KMS-11 (cell line): ENCODE data around the gene JARID2.

Experiments
- H2AFZ ChIP-seq: fragments of 200-600 bp; sonication (generic); 2 replicates; pipeline ENCODE4 v1.6.1; 2016; ENCODE audit warnings: antibody characterized with exemption, mixed run types, low read depth
- H3K27ac ChIP-seq: fragments of 200-600 bp; sonication (generic); 2 replicates; pipeline ENCODE4 v1.6.1; 2016; ENCODE audit warnings: mild to moderate bottlenecking, mixed run types
- H3K27me3 ChIP-seq: fragments of 200-600 bp; sonication (generic); 2 replicates; pipeline ENCODE4 v1.6.1; 2017; ENCODE audit warnings: mild to moderate bottlenecking, low read depth, mixed run types, moderate library complexity; ENCODE audit not compliant: insufficient read depth
- H3K36me3 ChIP-seq: fragments of 200-600 bp; sonication (generic); 2 replicates; pipeline ENCODE4 v1.6.1; 2017; ENCODE audit warnings: mild to moderate bottlenecking, mixed run types; ENCODE audit not compliant: insufficient read depth
- H3K4me1 ChIP-seq: fragments of 200-600 bp; sonication (generic); 2 replicates; pipeline ENCODE4 v1.6.1; 2016; ENCODE audit warnings: mild to moderate bottlenecking, low read depth, mixed run types; ENCODE audit not compliant: poor library complexity, severe bottlenecking
- H3K4me2 ChIP-seq: fragments of 200-600 bp; sonication (generic); 2 replicates; pipeline ENCODE4 v1.7.0; 2016; ENCODE audit warnings: mild to moderate bottlenecking, mixed run types
- H3K4me3 ChIP-seq: fragments of 200-600 bp; sonication (generic); IDR thresholded peaks from 2 replicates; pipeline ENCODE4 v1.6.1; 2017; ENCODE audit warnings: low read depth, low read length, mixed read lengths; ENCODE audit not compliant: insufficient read depth
- H3K79me2 ChIP-seq: fragments of 200-600 bp; sonication (generic); 2 replicates; pipeline ENCODE4 v1.6.1; 2016; ENCODE audit warnings: low read depth, mixed run types; ENCODE audit not compliant: insufficient read depth
- H3K9ac ChIP-seq: fragments of 200-600 bp; sonication (generic); 2 replicates; pipeline ENCODE4 v1.6.1; 2016; ENCODE audit warnings: mild to moderate bottlenecking, mixed run types
- H4K20me1 ChIP-seq: fragments of 200-600 bp; sonication (generic); 2 replicates; pipeline ENCODE4 v1.6.1; 2016; ENCODE audit warnings: mild to moderate bottlenecking, mixed run types; ENCODE audit not compliant: insufficient read depth
- TF ChIP-seq, protein P1 (sequence below): fragments of 200-600 bp; sonication (generic); conservative IDR thresholded peaks from 2 replicates; pipeline ENCODE4 v1.6.1; 2017; ENCODE audit warnings: low read depth, mild to moderate bottlenecking, antibody characterized with exemption, low read length, moderate library complexity, mixed read lengths

Gene JARID2

DNA sequence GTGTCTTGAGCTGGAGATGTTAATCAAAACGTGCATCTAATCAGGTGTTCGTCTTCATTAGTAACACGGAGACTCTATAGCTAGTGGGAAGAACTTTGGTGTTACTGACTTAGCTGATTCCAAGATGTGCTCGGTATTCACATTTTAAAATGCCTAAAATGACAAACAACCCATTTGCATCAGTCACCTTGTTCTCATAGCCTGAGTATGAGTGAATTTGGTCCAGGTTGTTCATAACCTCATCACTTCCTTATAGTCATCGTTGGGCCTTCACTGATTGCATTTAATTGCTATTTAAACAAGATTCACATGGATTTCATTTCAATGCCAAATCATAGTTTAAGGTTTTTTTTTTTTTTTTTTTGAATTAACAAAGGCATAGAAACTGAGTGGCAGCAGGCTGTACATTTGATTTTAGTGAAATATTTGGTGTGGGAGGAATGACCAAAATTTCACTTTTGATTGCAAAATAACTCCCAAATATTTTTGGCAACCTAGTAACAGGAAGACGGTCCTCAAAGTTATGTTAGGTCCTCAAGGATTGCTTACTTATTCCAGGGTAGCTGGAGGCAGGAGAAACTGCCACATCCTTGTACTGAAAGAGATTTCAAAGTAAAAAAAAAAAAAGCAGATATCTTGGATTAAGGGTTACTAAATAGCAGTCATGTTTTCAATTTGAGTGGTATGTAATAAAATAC, 104.7 kb downstream of the JARID2 start:
- TF ChIP-seq, protein P1, sequence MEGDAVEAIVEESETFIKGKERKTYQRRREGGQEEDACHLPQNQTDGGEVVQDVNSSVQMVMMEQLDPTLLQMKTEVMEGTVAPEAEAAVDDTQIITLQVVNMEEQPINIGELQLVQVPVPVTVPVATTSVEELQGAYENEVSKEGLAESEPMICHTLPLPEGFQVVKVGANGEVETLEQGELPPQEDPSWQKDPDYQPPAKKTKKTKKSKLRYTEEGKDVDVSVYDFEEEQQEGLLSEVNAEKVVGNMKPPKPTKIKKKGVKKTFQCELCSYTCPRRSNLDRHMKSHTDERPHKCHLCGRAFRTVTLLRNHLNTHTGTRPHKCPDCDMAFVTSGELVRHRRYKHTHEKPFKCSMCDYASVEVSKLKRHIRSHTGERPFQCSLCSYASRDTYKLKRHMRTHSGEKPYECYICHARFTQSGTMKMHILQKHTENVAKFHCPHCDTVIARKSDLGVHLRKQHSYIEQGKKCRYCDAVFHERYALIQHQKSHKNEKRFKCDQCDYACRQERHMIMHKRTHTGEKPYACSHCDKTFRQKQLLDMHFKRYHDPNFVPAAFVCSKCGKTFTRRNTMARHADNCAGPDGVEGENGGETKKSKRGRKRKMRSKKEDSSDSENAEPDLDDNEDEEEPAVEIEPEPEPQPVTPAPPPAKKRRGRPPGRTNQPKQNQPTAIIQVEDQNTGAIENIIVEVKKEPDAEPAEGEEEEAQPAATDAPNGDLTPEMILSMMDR, result no peak
- Histone ChIP-seq H3K36me3 (no peaks in the 10 kb centered on the region), H3K27ac (no peak overlapping the region), H3K9ac (no peak overlapping the region), H3K27me3 (no peaks in the 10 kb centered on the region), H3K4me1 (no peaks in the 10 kb centered on the region), H3K79me2 (peaks cover 24% of the 10 kb centered on the region; the same call in 1 of the 2 replicates), H4K20me1 (no peaks in the 10 kb centered on the region), H2AFZ (no peak overlapping the region), H3K4me3 (no peak overlapping the region), H3K4me2 (no peak overlapping the region)

DNA sequence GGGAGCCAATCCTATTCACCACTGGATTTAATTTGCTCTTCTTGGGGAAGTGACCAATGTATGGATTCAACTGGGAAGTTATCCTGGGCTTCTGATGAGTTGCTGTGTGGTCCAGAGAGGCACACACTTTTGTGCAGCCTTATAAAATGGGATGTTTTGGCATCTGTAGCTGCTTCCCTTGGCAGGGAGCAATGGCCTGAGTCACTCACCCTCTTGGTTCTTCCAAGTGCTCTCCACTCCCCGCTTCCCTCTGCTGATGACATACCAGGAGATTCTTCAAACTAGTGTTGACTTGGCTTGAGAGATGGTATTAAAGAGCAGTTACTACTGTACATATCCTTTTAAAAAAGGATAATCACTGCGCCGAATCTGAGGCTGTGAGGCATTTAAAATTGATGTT, 105.8 kb downstream of the JARID2 start:
- Histone ChIP-seq H4K20me1 (no peaks in the 10 kb centered on the region), H3K4me3 (no peak overlapping the region), H3K36me3 (no peaks in the 10 kb centered on the region), H3K9ac (no peak overlapping the region), H3K27ac (no peak overlapping the region), H3K4me2 (no peak overlapping the region), H3K27me3 (no peaks in the 10 kb centered on the region), H2AFZ (no peak overlapping the region), H3K4me1 (no peaks in the 10 kb centered on the region), H3K79me2 (peaks cover 13% of the 10 kb centered on the region; the same call in 1 of the 2 replicates)
- TF ChIP-seq, protein P1, result no peak

DNA sequence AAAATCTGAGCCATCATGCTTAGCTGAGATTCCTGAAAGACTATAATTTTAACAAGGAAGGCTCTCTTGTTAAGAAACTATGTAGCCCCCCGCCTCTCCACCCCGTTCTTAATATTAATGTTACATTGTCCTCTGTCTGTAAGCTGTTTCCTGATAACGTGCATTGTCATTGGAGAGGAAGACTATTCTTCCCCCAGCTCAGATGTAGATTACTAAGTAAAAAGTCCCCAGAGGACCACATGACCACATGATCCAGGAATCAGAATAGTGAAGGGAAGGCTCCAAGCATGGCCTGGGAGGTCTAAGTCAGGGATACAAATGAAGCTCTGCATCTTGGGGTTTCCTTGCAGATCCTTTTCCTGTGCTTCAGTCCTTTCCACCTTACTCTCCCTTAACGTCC, 106.4 kb downstream of the JARID2 start:
- TF ChIP-seq, protein P1, result no peak
- Histone ChIP-seq H3K4me3 (no peak overlapping the region), H4K20me1 (no peaks in the 10 kb centered on the region), H2AFZ (no peak overlapping the region), H3K9ac (no peak overlapping the region), H3K4me1 (no peaks in the 10 kb centered on the region), H3K79me2 (0 out of 2 replicates have a peak, but pooled peaks cover 8% of the 10 kb centered on the region), H3K27ac (no peak overlapping the region), H3K4me2 (no peak overlapping the region), H3K27me3 (no peaks in the 10 kb centered on the region), H3K36me3 (no peaks in the 10 kb centered on the region)

DNA sequence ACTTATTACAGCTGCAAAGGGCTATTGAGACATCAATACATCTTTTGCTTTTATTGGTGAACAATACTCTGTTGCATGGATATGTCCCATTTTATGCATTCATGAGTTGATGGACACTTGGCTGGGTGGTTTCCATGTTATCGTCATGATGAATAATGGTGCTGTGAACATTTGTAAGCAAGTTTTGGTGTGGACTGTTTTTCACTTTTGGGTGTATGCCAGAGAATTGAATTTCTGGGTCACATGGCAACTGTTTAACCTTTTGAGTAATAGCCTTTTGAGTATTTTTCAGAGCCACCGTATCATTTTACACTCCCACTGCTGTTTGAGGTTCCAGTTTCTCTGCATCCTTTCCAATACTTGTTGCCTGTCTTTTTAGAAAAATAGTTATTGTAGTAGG, 107.0 kb downstream of the JARID2 start:
- TF ChIP-seq, protein P1, result no peak
- no peaks in the 10 kb centered on the region for H3K4me1 ChIP-seq

More for the DNA sequence above, 107.0 kb downstream of the JARID2 start:
- 0 out of 2 replicates have a peak, but pooled peaks cover 8% of the 10 kb centered on the region for H3K79me2 ChIP-seq
- H4K20me1 ChIP-seq, result no peaks in the 10 kb centered on the region
- H3K9ac ChIP-seq, result no peak overlapping the region
- H3K27ac ChIP-seq, result no peak overlapping the region
- no peak overlapping the region for H2AFZ ChIP-seq
- no peak overlapping the region for H3K4me3 ChIP-seq
- no peak overlapping the region for H3K4me2 ChIP-seq
- no peaks in the 10 kb centered on the region for H3K27me3 ChIP-seq
- no peaks in the 10 kb centered on the region for H3K36me3 ChIP-seq
